Activated T-cell treated with anti-CD3 and anti-CD28 coated beads for 48 hours (primary cell): ENCODE data around the gene CBX8.

Experiments used
- DNase-seq: peaks from one replicate; pipeline ENCODE4 v3.0.0-alpha.2; 2020; ENCODE audit warnings: low read depth

The CBX8 gene

DNA sequence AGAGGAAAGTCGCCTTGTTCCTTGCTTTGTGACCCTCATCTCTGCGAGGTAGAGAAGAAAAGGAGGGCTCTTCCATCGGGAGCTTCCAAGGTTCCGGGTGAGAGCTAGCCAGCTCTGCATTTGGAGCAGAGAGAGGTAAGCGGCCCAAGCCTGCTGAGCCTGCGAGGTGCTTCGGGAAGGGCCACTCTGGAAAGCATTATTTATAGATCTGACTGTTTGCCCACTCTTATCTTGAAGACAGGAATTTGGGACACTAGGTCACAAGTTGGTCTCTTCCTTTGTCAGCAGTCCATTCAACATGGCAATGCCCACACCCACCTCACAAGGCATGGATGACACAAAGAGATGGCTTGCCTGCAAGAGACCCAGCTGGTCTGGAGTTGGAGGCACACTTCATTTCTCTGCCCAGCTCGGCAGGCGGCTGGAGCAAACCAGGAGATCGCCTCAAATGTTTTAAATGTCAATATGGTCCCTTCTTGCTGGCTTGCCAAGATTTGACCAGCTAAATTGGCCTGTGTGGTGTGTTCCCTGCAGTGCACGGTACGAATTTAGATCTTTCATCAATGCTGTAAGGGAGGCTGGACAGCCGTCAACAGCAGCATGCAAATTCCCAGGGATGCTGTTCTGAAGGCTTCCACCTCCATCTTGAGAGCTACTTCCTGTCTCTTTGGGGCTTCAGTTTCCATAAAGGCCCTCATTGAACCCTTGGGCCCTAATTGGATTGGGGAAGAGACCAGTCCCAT, 22.8 kb upstream of the CBX8 start:
- DNase-seq, result no peak

DNA sequence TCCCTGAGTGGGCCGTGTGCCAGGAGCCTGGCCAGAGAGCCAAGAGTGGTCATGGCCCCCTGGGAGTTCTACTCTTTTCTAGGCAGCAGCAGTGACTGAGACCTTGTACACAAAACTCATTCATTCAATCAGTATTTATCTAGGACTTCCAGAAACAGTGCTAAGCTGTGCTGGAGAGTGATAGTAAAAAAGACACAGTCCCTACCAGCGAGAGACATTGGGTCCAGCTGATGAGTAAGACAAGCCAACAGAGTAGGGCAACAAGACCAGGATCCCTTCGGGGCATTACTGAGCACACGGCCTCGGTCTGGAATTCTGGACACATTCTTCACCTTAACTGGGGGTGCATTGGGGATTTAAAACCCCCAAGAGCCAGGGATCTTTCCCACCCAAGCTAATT, 22.2 kb upstream of the CBX8 start:
- DNase-seq, result no peak

DNA sequence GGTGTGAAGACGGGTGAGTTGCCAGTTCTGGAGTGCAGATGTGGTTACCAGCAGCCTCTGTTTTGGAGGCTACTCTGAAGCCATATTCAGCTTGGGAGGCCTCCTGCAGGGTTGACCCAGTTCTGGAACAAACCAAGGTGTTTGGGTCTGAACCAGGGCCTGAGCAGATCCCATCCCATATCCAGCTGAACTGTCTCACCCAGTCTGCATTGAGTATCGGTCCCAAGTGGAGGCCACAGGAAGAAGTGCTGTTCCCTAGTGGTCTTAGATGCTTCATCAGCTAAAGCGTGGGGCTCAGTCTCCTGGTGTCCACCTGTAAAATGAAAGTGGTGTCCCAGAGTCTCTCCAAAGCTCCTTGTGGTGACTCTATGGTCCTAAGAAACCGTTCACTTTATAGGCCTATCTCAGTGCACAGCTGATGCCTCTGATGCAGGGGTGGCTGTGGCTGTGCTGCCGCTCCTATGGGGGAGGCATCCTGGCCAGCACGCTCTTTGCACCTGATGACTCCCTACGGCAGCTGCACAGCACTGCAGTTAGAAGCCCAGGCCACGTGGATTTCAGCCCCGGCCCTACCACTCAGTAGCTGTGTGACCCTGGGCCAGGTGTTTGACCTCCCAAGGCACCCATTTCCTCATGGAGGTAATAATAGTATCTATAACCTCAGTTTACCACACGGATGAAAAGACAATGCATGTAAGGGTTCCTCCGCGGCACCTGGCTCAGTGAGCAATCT, 21.3 kb upstream of the CBX8 start:
- no peak for DNase-seq

DNA sequence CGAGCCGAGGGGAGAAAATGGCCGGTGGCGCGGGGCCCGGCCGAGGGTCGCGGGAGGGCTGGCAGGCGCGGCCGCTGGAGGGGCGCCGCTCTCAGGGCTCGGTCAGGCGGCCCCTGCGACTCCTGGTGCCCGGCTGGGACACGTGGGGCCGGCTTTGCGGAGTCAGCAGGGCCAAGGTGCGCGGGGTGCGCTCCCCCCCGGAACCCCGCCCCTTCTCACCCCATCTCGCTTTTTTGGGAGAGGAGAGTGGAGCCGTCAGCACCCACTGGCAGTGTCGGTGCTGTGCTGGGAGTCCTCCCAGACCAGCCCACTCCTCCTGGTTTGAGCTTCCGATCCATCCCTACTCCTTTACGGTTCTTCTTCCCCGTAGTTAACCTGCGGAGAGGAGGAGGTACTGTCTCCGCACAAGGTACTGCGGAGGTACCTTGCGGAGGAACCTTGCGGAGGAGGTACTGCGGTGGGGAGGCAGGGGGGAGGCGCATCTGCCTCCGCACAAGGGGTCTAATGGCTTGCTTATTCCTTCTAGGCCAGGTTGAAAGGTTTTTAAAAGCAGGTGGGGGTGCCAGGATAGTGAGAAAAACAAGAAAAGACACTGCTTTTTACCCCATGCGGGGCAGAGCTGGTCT, 19.1 kb upstream of the CBX8 start:
- DNase-seq, result no peak

DNA sequence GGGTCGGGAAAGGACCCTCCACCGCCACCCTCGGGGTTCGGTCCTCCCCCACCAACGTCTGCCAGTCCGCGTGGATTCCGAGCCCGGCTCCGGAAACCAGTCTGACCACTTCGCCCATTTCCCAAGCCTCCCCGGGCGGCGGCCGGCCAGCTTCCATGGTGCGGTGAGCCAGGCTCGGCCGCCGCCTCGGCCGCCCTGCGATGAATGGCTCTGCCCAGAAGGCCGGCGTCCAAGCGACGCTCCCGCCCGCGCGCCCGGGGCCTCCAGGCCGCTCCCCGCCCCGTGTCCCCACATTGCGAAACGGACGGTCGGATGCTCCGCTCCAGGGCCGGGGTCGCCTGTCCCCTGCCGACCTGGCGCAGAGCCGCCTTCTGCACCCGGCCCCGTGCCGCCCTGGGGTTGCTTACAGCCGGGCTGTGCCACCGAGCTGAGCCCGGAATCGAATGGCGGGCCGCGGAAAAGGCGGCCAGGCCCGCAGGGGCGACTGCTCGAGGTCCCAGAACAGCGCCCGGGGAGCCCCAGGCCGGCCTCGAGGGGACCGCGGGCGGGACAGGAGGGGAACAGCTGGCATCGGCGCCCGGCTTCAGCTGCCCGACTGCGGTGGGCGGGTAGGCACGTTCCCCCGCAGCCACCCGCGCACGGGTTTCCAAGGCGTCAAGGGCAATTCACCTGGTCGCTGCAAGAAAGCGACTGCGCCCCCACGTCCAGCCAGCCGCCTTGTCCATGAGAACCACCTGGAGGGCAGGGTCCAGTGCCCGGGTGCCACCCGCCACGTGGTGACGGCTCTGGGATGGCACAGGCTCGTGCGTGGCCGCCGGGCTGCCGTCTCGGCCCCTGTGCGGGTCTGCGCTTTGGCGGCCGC, 18.3 kb upstream of the CBX8 start:
- DNase-seq, result no peak

DNA sequence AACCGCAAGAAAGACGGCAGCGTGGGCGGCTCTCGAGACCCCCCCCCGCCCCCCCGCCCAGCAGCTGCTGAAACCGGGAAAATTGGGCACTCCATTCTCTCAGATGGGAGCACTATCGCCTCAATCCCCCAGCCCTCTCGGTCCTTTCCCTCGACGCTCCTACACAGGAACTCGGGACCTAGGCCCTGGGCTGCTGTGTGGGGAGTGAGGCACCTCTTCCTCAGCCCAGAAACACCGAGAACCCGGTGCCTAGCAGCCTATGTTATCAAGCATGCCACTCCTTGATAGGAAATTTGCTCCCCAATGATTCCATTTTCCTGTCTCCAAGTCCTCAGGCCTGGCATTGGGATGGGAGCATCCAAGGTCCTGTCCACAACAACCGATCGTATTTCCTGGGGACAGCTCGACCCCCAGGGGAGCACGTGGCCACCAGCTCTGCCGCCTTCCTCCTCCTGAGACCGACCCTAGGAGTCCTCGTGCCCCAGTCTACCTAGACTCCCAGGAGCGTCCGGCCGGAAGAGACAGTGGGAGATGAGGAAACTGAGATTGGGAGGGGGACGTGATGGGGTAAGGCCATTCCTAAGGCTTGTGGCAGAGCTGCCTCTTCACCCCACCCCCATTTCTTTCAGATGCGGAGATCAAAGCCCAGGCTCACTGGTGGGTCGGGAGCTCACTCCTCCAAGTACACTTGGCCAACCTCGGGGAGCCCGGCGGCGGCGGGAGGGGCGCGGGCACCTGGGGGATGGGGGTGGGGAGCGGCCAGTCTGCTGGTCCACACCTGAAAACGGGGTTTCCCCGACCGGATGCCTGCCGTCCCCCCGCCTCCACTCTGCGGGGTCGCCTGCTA, 17.5 kb upstream of the CBX8 start:
- DNase-seq, result no peak

DNA sequence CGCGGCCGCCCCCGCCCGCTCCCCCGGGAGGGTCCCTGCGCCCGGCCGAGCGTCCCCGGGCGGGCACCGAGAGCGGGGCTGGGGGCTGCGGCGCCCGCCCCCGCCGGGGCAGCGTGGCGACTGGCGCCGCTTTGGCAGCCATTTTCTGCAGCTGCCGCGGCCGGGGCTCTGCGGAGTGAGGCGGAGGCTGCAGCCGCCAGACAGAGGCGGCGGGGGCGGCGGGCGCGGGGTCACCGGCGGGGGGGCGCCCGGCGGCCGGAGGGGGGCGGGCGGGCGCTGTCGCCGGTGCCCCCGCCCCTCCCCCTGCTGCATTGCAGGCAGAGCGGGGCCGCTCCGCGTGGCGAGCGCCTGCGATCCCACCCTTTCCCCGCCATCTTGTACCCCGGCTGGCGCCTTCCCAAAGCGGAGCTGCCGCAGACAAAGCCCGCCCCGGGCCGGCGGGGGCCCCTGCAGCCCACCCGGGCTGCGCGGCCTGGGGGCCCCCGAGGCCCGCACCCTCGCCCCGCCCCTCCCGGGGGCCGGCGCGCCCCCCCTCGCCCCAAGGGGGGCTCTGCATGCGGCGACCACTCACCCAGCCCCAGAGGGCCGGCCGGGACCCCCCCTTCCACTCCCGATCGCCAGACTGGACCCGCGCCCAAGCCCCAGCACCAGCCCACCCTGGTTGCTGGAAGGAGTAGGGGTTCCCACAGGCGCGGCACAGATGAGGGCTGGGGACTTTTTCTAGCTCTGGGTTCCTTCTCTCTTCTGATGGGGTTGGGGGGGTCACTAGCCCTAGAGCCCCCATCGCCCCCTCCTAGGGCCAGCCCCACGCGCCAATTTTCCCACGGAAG, 16.6 kb upstream of the CBX8 start:
- no peak for DNase-seq

DNA sequence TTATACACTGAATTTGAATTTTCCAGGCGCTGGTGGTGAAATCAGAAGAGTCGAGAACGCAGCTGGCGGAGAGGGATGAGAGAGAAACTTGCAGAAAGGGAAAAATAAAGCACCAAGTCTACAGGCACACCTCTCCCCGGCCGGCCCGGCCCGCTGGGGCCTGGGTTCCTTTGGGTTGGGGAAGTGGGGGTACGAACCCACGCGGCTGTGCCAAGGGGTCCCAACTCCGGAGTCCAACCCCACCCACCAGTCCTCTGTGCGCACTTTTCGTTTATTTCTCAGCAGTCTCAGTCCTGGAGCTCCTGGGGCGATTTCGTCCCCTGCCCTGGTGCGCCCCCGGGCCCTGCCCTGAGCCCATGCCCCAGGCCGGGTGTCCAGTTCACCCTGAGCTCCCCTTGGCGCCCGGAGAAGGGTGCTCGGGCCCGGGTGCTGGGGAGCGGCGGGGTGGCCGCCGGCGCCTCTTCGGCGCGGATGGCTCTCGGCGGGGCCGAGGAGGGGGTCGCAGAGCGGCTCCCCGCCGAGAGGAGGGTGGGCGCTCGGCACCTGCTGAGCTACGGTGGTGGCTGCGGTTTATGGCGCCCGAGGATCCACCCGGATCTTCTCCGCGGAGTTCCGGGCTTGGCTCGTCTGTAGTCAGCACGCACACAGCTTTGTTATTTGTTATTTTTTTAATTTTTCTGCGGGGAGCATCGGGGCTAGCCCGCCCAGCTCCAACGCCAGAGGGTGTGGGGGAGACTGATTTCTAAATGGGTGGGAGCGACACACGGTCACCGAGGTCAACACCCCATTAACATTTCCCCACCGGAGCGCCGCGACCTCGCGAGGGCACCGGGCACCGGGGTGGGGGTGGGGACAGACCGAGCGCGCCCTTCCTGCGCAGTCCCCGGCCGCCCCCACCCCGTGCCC, 15.7 kb upstream of the CBX8 start:
- no peak for DNase-seq

DNA sequence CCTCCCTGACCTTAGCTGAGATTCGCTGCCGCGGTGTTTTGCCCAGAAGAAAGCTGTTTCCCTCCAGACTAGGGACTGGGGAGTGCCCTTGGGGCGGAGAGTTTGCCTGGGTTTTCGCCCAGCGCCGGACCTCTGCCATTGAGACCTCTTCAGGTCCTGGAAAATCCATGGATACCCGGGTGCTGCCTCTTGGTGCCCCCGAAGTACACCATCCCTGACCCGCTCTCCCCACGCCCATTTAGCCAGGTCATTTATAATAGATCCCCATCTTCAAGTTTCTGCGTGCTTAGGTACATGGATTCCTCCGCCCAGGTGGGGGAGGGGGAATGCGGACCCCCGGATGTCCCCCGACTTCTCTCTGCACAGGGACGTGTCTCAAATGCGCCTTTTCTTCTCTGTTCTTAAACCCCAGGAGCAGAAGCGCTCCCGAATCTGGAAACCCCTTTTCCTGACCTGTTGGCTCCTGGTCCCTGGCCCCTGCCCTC, 15.0 kb upstream of the CBX8 start:
- no peak for DNase-seq

DNA sequence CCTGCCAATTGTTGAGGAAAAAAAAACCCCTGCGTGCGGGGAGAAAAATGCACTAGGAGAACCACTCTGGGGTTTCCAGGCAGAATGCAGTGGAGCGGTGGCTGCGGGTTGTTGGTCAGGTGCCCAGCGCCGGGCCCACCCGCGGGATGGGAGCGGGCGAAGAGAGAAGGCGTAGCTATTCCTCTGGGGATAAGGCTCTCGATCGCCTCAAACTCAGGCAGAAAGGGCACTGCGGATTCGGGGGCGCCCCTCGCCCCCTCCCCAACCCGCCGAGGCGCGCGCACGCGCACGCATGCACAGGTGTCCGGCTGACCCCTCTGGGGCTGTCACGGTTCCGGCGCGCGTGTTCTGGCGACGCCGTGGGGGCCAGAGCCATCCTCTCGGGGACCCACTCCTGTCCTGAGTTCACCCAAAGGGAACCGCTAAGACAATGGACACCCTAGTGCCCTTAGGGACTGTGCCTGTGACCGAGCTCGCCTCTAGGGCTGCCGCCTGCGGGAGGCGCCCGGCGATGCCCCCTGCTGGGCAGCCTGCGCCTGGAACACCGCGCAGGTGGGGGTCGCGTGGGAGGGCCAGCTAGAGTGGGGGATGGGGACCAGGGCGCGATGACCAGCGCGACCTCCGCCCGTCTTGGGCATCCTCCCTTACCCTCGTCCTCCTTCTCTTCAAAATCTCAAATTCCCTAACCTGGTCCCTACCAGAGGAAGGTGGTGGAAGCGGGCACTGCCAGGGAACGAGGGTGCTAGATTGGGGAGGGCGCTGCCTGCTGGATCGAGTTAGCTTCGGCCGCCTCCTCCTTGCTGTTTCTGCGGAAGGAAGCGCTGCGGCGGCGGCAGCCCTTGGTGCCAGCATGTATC, 14.4 kb upstream of the CBX8 start:
- DNase-seq, result no peak

DNA sequence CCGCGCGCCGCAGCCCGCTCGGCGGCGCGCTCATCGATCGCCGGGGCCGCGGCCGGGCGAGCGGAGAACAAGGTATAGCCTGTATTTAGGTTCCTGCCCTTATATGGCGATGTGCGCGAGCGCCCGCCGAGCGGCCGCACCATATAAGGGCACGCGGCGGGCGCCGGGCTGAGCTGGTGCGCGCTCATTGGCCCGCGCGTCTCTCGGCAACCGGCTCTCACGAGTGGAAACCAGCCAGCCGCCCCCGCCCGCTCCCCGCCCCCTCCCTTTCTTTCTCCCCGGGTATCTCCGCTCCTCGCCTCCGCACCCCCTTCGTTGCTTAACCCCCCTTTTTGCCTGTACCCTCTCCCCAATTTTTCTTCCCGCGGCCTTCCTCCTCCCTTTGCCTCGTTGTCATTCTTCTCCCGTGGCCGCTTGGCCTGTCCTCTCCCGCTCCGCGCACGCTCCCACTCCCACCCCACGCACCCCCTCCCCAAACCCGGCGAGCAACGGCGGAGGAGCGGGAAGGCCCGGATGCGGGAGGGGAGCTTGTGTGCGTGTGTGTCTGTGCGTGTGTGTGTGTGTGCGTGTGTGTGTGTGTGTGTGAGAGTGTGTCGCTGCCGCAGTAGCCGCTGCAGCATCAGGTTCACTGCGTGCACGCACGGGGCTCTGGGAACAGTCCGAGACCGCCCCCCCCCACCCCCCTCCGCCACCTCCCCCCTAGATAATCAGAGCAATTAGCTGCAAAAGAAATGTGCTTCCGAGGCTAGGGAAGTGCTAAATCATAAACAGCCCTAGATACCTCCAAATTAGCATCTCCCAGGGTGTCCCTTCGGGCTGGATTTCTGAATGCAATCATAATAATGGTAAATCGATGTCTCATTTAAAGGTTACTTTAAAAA, 13.5 kb upstream of the CBX8 start:
- peak; percentile 73 for DNase-seq

DNA sequence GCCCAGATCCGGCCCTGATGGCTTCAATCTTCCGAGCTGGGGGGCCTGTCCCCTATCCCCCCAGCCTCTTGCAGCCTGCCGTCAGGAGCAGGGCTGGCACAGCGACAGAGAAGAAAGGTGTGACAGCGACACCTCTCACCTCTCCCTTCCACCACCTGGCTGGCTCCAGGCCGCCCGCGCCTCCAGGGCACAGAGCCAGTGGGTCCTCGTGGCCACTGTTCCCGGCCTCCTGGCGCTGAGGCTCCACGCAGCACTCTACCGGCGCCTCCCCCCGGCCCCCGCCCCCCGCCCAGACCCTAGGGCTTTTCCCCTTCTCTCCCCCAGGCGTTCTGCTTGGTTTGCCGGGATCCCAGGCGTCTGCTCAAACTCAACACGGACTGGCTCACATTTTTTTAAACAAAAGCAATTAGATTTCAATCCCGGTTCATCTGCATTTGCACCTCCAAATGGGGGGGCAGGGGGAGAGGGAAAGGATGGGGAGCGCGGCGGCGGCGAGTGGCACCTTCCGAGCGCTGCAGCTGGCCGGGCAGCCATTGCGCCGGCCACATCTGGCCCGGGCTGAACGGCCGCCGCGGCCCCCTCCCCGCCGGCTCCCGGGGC, 12.8 kb upstream of the CBX8 start:
- DNase-seq, result no peak

DNA sequence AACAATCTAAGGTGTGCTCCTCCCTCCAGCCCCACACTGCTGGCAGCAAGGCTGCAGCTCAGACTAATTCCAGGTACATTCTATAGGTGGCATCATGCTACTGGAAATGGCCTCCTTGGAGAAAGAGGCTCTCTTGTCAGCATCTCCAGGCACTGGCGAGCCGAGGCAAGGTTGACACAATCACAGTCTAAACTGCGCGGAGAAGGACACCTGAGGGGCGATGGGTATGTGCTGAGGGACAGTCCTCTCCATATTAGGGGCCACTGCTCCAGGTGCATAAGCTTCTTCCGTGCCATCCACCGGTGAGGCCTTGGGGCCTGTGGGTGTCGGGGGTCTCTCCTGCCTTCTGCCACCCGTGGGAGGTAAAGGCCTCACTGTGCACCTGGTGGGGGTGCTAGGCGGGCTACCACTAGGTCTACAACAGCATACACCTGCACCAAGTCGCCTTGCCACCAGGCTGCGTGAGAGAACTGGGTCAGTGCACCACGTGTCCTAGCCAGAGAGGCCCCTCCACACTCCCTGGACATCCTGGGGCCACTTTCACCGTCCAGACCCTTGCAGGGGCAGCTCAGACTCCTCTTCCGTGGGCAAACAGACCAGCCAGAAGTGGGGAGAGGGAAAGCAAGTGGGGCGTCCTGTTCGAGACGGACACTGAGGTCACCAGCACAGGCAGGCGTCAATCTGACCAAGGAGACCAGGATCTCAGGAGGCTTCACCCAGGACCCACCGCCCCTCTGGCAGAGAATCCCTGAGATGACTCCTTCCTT, 12.1 kb upstream of the CBX8 start:
- DNase-seq, result no peak

DNA sequence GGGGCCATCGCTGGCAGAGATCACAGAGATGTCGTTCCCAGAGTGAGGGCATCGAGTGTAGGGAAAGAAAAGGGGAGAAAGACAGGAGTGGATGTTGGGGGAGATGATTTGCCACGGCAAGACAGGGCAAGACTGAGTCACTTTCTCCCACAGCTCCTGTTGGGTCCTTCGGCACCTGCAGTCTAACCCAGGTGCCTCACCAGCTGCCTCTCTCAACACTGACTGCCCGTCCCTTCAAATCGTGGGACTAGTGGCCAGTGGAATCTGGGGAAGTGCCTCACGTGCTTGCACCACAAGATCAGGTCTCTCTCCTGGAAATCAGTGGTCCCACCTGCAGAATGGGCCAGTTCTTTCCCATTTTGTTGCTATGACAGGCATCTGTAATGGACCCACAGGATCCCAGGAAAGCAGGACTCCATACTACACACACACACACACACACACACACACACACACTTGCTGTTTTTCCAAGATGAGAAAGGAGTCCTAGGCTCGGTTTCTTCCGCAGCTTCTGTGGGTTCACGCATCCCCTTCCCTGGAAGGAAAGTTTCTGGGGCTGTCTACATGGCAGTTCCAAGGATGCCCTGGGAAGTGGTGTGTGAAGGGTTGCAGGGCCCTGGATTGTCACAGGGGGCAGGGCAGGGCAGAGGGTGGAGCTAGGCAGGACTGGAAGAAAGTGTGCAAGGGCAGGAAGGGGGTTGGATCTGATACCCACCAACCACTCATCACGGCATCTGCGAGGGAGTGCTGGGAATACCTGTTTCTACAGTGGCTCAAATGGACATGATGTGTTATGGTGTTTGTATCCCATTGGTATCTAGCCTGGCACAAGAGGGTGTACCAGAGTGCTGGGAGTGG, 10.2 kb upstream of the CBX8 start:
- no peak for DNase-seq

DNA sequence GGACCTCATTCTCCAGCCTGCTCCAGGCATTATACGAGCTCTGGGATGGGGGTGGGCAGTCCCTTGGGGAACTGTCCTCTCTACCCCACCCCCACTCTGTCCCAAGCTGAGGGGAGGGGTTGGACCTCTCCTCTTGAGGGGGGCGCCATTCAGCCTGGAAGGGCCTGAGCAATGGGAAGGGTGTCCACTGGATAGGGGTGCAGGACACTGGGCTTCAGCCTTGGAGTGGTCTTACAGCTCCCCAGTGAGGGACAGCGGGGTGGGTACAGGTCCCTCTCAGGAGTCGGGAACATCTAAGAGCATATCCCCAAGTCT, 9.5 kb upstream of the CBX8 start:
- no peak for DNase-seq
